Esophagus squamous epithelium (tissue), 4 donors: ENCODE data around the gene PLCB4.

Experiments used
- CTCF ChIP-seq, 6 experiments: fragments of 450-650 bp in 4 of 6; fragments of 200-600 bp in 2 of 6; sonication (generic) in 2 of 6; IDR thresholded peaks; one replicate each; pipeline ENCODE4 v1.5.1; 2016 to 2019; ENCODE audit warnings: antibody characterized with exemption in 6 of 6, mild to moderate bottlenecking in 4 of 6, moderate library complexity in 4 of 6
- POLR2A ChIP-seq, 4 donors: fragments of 450-650 bp; IDR thresholded peaks; one replicate each; pipeline ENCODE4 v1.6.1; 2017; ENCODE audit warnings: antibody characterized with exemption in 4 of 4, mild to moderate bottlenecking in 4 of 4, moderate library complexity in 3 of 4

GRCh38 chr20:9270831-9271230, 201.9 kb downstream of the PLCB4 start:
- TF ChIP-seq CTCF (IDR thresholded peaks at IDR 0.05) (no peak), POLR2A (IDR thresholded peaks at IDR 0.05) (no peak)
